ENCODE measurements around the gene TMEM131. TPM values are rescaled to one million over a fixed set of nuclear protein-coding genes. Genes with fewer than 3 reads are reported as not detected.

The TMEM131 gene
- total RNA-seq, 2 experiments from 2014 or later, result 17.4 to 32.3 TPM

DNA sequence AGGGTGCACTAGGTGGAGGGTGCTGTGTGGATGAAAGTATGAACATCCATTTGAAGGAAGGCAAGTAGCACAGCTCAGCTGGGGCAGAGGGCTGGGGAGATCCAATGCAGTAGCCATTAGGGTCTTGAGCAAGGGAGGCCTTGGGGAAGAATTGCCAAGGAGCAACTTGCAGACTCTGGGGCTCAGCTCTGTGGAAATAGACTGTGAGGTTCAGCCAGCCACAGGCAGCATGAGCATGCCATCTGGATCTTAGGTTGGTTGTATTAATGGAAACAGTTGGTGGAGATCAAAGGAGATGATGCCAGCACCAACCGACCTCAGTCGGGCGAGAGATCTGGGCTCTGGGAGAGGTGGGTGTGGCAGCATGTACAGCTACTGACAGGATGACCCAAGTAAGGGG is 276.8 kb downstream of the TMEM131 start:
- no peaks in the 10 kb centered on the region for H3K9me2 ChIP-seq (ENCODE audit: insufficient read depth, low read length)
- H3K27ac ChIP-seq (ENCODE audit: low read depth, low read length, poor library complexity, severe bottlenecking), result peak overlapping the region; percentile 32
- peaks cover 27% of the 10 kb centered on the region for H3K4me1 ChIP-seq (ENCODE audit: insufficient read depth, low read length, poor library complexity, severe bottlenecking)
- peak overlapping the region; percentile 69 for H3K4me2 ChIP-seq (ENCODE audit: low read length)
- TF ChIP-seq CTCF (conservative IDR thresholded peaks at IDR 0.05; ENCODE audit: low read length) (no peak), EZH2phosphoT487 (IDR thresholded peaks at IDR 0.05; ENCODE audit: borderline replicate concordance, low read depth, low read length) (no peak)
- H3K79me2 ChIP-seq (ENCODE audit: insufficient read depth, low read depth, low read length), result peaks cover 4% of the 10 kb centered on the region; the same call in 1 of the 2 replicates
- H3K4me3 ChIP-seq (ENCODE audit: low read depth, low read length, poor library complexity, severe bottlenecking), result peak overlapping the region; percentile 43
- peak; percentile 14 for DNase-seq (ENCODE audit: low spot score)
- peak overlapping the region; percentile 35; the same call in 1 of the 2 replicates for H2AFZ ChIP-seq (ENCODE audit: low read length)
- intact Hi-C loops (cut with micrococcal nuclease; ENCODE audit: unreplicated experiment), result no loop called here
- 0 out of 2 replicates have a peak, but pooled peaks cover 4% of the 10 kb centered on the region for H3K36me3 ChIP-seq (ENCODE audit: insufficient read depth, low read length)
- BruUV-seq (replicated peaks), result no TSS peak
- no peaks in the 10 kb centered on the region for H4K20me1 ChIP-seq (ENCODE audit: insufficient read depth, low read length)
- H3K9me3 ChIP-seq (ENCODE audit: low read length), result no peaks in the 10 kb centered on the region
- ChIA-PET POLR2A (interaction anchor here (0.6 to 1.6 kb wide), 3 partner anchors 22 to 1190 kb away, joined by 3 to 4 read pairs (median 3); no protein-coding TSS in a partner anchor), CTCF (ENCODE audit: unreplicated experiment) (no interaction called here)

DNA sequence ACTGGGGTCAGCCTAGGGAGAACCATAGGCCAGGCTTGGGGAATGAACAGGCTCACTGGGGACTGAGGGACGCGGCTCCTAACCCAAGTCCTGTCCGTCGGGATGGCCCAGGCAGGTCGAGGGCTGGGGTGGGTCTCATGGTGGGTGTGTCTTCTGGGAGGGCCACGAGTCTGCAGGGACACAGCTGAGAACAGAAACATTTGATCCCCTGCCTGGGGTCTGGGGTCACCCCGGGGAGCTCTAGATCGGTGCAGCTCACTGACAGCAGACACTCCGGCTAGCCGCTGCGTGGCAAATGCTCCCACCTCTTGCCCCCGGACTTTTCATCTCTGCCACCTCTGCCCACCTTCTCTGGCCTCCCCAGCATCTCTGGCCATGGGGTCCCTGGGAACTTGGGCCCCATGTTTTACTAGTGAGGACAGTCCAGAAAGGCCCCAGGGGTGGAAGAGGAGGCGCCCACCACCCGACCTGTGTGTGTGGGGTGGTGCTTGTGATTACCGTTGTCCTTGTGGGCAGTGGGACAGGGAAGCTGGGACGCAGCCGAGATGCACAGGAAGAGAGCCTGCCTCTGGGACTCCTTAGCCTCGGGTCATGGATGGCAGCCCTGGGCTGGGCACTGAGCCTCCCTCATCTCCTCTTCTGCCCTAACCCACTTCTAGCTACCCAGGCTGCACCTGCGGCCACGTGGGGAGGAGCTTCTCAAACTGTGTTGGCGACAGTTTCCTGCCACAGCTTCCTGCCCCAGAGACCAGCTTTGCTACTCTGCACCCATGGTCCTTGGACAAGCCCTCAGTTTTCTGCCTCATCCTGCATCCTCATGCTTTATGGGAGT is 277.5 kb downstream of the TMEM131 start:
- 0 out of 2 replicates have a peak, but pooled peaks cover 4% of the 10 kb centered on the region for H3K36me3 ChIP-seq (ENCODE audit: insufficient read depth, low read length)
- ChIA-PET CTCF (ENCODE audit: unreplicated experiment) (interaction anchor here (0.7 kb wide), 1 partner anchor 18 kb away, joined by 4 read pairs; no protein-coding TSS in a partner anchor), POLR2A (interaction anchor here (0.6 to 1.6 kb wide), 4 partner anchors 22 to 1190 kb away, joined by 3 to 4 read pairs (median 4); partner anchors contain the start of gene COX5B)
- peaks cover 8% of the 10 kb centered on the region; the same call in 1 of the 2 replicates for H3K79me2 ChIP-seq (ENCODE audit: insufficient read depth, low read depth, low read length)
- intact Hi-C loops (cut with micrococcal nuclease; ENCODE audit: unreplicated experiment), result no loop called here
- no peaks in the 10 kb centered on the region for H3K9me3 ChIP-seq (ENCODE audit: low read length)
- H3K4me1 ChIP-seq (ENCODE audit: insufficient read depth, low read length, poor library complexity, severe bottlenecking), result peaks cover 34% of the 10 kb centered on the region
- no peaks in the 10 kb centered on the region for H3K9me2 ChIP-seq (ENCODE audit: insufficient read depth, low read length)
- TF ChIP-seq EZH2phosphoT487 (IDR thresholded peaks at IDR 0.05; ENCODE audit: borderline replicate concordance, low read depth, low read length) (no peak), CTCF (conservative IDR thresholded peaks at IDR 0.05; ENCODE audit: low read length) (no peak)
- BruUV-seq (replicated peaks), result no TSS peak
- no peaks in the 10 kb centered on the region for H4K20me1 ChIP-seq (ENCODE audit: insufficient read depth, low read length)
- peak overlapping the region; percentile 43 for H3K4me3 ChIP-seq (ENCODE audit: low read depth, low read length, poor library complexity, severe bottlenecking)
- peak; percentile 81 for DNase-seq (ENCODE audit: low spot score)
- peak overlapping the region; percentile 69 for H3K4me2 ChIP-seq (ENCODE audit: low read length)
- peak overlapping the region; percentile 35; the same call in 1 of the 2 replicates for H2AFZ ChIP-seq (ENCODE audit: low read length)
- peak overlapping the region; percentile 32 for H3K27ac ChIP-seq (ENCODE audit: low read depth, low read length, poor library complexity, severe bottlenecking)
